Stimulated activated naive CD8-positive, alpha-beta T cell treated with anti-CD3 and anti-CD28 coated beads, Interleukin-15, amount 100 ng/mL, for 72 hours (primary cell): ENCODE data around the gene COPG2.
"Not testable (repeated sequence)": the region's sequence is repeated elsewhere in the genome, so short reads cannot be mapped to it uniquely, and the experiment has no call there.

Experiments used
- ATAC-seq: fragments of 150-1000 bp; cut with Tn5 transposase; 2 replicates; pipeline ENCODE4 v1.10.0; 2021; ENCODE audit warnings: mild to moderate bottlenecking, moderate library complexity
- DNase-seq, 2 donors: peaks; one replicate each; pipeline ENCODE4 v3.0.0; 2021 to 2022
- H3K27ac Mint-ChIP-seq, 2 donors: one replicate each; pipeline ENCODE4 v1.8.0; 2022; ENCODE audit warnings: mild to moderate bottlenecking in 2 of 2, mixed read lengths in 2 of 2, moderate library complexity in 2 of 2
- H3K27me3 Mint-ChIP-seq: one replicate; pipeline ENCODE4 v1.8.0; 2022; ENCODE audit warnings: mixed read lengths
- H3K4me1 Mint-ChIP-seq: one replicate; pipeline ENCODE4 v1.8.0; 2022; ENCODE audit warnings: mild to moderate bottlenecking, mixed read lengths
- H3K4me3 Mint-ChIP-seq, 2 donors: one replicate each; pipeline ENCODE4 v1.8.0; 2022; ENCODE audit warnings: mild to moderate bottlenecking in 2 of 2, mixed read lengths in 2 of 2, moderate library complexity in 1 of 2
- H3K9me3 Mint-ChIP-seq, 2 donors: one replicate each; pipeline ENCODE4 v1.8.0; 2022; ENCODE audit warnings: mixed read lengths in 2 of 2

The COPG2 gene

GRCh38 chr7:130554481-130554880, 114.1 kb downstream of the COPG2 start:
- H3K27me3 Mint-ChIP-seq = no peaks in the 10 kb centered on the region
- H3K27ac Mint-ChIP-seq = no peak overlapping the region
- H3K9me3 Mint-ChIP-seq = peaks cover 0 to 4% of the 10 kb centered on the region in 2 donors
- no peaks in the 10 kb centered on the region for H3K4me1 Mint-ChIP-seq
- no peak for ATAC-seq
- no peak for DNase-seq
- no peak overlapping the region for H3K4me3 Mint-ChIP-seq

- H3K4me3 Mint-ChIP-seq = no peak overlapping the region
Measured at GRCh38 chr7:130553398-130554029, 115.0 kb downstream of the COPG2 start.

GRCh38 chr7:130544356-130544755, 124.2 kb downstream of the COPG2 start:
- Mint-ChIP-seq H3K4me3 (no peak overlapping the region), H3K4me1 (no peaks in the 10 kb centered on the region), H3K27me3 (no peaks in the 10 kb centered on the region), H3K9me3 (no peaks in the 10 kb centered on the region), H3K27ac (no peak overlapping the region)
- no peak for ATAC-seq
- DNase-seq = no peak

More at GRCh38 chr7:130553398-130554029, 115.0 kb downstream of the COPG2 start:
- H3K27ac Mint-ChIP-seq = no peak overlapping the region
- H3K9me3 Mint-ChIP-seq = peaks cover 0 to 4% of the 10 kb centered on the region in 2 donors
- H3K27me3 Mint-ChIP-seq = no peaks in the 10 kb centered on the region
- no peaks in the 10 kb centered on the region for H3K4me1 Mint-ChIP-seq
- no peak for ATAC-seq
- DNase-seq = no peak

DNA sequence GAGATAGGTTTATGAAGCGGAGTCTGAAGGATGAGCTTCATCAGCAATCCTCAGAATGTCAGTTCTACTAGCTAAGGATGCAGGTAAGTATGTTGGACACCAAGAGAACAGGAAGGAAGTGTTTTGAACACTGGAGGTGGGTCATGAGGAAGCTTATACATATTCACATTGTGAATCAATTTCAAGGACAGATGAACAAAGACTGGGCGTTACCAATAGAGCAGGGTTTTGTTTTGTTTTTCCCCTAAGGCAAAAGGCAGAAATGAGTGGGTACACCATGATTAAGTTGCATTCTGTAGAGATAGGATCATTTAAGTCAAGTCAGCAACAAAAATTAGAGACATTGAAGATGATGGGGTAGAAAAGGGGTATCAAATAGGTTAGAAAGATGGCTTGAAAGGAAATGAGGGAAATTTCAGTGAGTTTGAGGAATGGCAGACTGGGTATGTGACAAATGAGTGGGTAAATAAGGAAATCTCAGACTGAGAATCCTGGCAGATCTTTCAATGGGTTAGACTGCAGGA, 125.0 kb downstream of the COPG2 start:
- no peaks in the 10 kb centered on the region for H3K9me3 Mint-ChIP-seq
- H3K4me3 Mint-ChIP-seq = no peak overlapping the region
- H3K27ac Mint-ChIP-seq = no peak overlapping the region
- no peaks in the 10 kb centered on the region for H3K4me1 Mint-ChIP-seq
- DNase-seq (no peak), ATAC-seq (no peak)
- H3K27me3 Mint-ChIP-seq = no peaks in the 10 kb centered on the region

GRCh38 chr7:130542297-130542696, 126.3 kb downstream of the COPG2 start:
- not testable (repeated sequence) for H3K27ac Mint-ChIP-seq, DNase-seq, H3K4me1 Mint-ChIP-seq, H3K27me3 Mint-ChIP-seq, H3K9me3 Mint-ChIP-seq, ATAC-seq, H3K4me3 Mint-ChIP-seq

DNA sequence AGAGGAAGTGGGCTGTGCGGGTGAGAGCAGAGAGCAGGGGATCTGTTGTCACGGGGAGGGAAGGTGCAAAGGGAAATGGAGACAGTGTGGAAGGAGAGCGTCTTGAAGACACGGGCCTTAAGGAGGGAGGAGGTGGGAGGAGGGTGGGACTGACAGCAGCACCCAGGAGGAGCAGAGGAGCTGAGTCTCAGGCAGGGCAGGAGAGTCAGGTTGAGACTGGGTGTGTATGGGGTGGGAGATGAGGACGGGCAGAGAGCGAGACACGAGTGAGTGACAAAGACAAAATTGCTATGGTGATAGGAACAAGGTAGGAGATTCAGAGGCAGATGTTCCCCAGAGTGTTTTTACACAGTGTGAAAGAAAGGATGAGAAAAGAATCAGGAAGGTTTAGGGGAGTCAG, 127.3 kb downstream of the COPG2 start:
- H3K4me1 Mint-ChIP-seq, ATAC-seq, H3K27ac Mint-ChIP-seq, H3K9me3 Mint-ChIP-seq, H3K27me3 Mint-ChIP-seq, H3K4me3 Mint-ChIP-seq, DNase-seq: not testable (repeated sequence)

GRCh38 chr7:130537894-130538293, 130.7 kb downstream of the COPG2 start:
- not testable (repeated sequence) for H3K4me1 Mint-ChIP-seq, ATAC-seq, H3K27ac Mint-ChIP-seq

DNA sequence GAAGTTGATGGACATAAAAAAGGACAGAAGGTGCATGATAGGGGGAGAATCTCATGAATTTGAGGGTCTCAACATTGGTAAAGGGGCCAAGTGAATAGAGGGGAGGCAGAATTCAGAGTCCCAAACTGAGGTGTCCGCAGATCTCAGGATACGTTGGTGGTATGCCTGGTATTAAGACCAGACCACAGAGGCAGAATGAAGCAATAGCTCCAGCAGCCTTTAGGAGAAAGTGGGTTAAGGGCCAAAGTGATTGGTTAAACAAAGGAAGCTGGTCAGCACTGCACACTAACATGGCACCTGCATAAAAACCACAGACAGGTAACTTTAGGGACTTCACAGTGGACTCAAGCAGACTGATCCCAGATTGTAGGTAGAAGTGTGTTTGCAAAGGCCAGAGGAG, 139.1 kb downstream of the COPG2 start:
- H3K4me1 Mint-ChIP-seq = no peaks in the 10 kb centered on the region
- no peak overlapping the region for H3K27ac Mint-ChIP-seq
- no peak overlapping the region for H3K4me3 Mint-ChIP-seq
- no peaks in the 10 kb centered on the region for H3K9me3 Mint-ChIP-seq
- DNase-seq (no peak), ATAC-seq (no peak)
- H3K27me3 Mint-ChIP-seq = no peaks in the 10 kb centered on the region

More at GRCh38 chr7:130537894-130538293, 130.7 kb downstream of the COPG2 start:
- H3K27me3 Mint-ChIP-seq, DNase-seq, H3K9me3 Mint-ChIP-seq, H3K4me3 Mint-ChIP-seq: not testable (repeated sequence)

- H3K4me1 Mint-ChIP-seq, H3K4me3 Mint-ChIP-seq, H3K27me3 Mint-ChIP-seq, DNase-seq, H3K9me3 Mint-ChIP-seq: not testable (repeated sequence)
- H3K27ac Mint-ChIP-seq = peak overlapping the region; percentile 64 to 78
- peak; percentile 64 for ATAC-seq
Measured at GRCh38 chr7:130527752-130528355, 140.7 kb downstream of the COPG2 start.

DNA sequence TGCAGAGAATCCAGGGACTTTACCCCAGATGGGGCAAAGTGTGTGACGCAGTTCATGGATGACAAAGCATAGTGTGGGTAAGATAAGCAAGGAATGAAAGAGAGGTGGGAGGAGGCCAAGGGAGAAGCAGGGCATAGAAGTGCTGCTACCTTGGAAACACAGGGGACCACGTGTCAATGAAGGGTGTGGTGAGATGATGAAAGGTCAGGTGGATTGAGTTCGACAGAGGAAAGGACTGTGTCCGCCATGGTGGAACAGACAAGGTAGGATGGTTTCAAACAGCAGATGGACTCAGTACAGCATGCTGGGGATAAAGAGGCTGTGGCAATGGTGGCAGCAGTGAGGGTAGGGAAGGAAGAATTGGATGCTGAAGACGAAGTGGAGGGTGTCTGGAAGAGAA, 143.9 kb downstream of the COPG2 start:
- no peak overlapping the region for H3K27ac Mint-ChIP-seq

GRCh38 chr7:130523519-130524125, 144.9 kb downstream of the COPG2 start:
- not testable (repeated sequence) for H3K27ac Mint-ChIP-seq, H3K27me3 Mint-ChIP-seq, ATAC-seq, H3K4me1 Mint-ChIP-seq, DNase-seq, H3K4me3 Mint-ChIP-seq, H3K9me3 Mint-ChIP-seq

More for the DNA sequence above, 143.9 kb downstream of the COPG2 start:
- Mint-ChIP-seq H3K4me3 (no peak overlapping the region), H3K9me3 (no peaks in the 10 kb centered on the region), H3K27me3 (no peaks in the 10 kb centered on the region), H3K4me1 (no peaks in the 10 kb centered on the region)
- DNase-seq = no peak
- no peak for ATAC-seq

DNA sequence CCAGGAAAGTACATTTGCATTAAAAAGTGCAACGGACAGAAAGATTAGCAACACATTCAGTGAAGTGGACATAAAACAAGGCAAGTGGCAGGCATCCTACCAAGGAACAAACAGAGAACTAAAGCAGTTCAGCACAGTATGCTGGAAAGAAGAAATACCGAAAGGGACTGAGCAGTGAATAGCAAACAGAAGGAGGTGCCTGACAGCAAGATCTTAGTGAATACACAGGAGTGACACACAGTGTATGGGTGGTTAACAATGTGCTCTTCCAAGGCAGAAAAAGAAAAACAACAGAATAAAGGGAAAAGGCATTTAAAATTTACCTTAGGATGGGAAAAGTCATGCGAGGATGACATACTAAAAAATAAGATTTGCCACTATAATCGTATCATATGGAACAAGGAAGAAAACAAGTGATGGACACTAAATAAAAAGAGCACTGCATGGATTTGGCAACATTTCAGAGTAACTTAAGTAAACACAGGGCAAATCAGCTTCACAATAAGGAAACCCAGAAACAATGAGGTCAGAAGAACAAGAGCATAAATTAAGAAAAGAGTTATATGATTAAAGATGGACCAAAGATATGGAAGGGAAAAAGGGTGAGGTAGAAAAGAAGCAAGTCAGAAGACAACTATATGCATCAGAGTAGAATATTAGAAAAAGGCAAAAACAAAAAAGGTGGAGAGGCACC, 147.1 kb downstream of the COPG2 start:
- H3K9me3 Mint-ChIP-seq = no peaks in the 10 kb centered on the region
- ATAC-seq (no peak), DNase-seq (no peak)
- H3K4me3 Mint-ChIP-seq = no peak overlapping the region
- no peak overlapping the region for H3K27ac Mint-ChIP-seq
- no peaks in the 10 kb centered on the region for H3K27me3 Mint-ChIP-seq
- H3K4me1 Mint-ChIP-seq = no peaks in the 10 kb centered on the region

- ATAC-seq (no peak), DNase-seq (no peak)
- no peaks in the 10 kb centered on the region for H3K9me3 Mint-ChIP-seq
- H3K4me1 Mint-ChIP-seq = no peaks in the 10 kb centered on the region
- H3K27ac Mint-ChIP-seq = no peak overlapping the region
- H3K4me3 Mint-ChIP-seq = no peak overlapping the region
- H3K27me3 Mint-ChIP-seq = no peaks in the 10 kb centered on the region
Measured at GRCh38 chr7:130515315-130516040, 153.1 kb downstream of the COPG2 start.

- ATAC-seq (no peak), DNase-seq (no peak)
- no peak overlapping the region for H3K4me3 Mint-ChIP-seq
- no peaks in the 10 kb centered on the region for H3K27me3 Mint-ChIP-seq
- no peaks in the 10 kb centered on the region for H3K4me1 Mint-ChIP-seq
- H3K27ac Mint-ChIP-seq = no peak overlapping the region
- H3K9me3 Mint-ChIP-seq = no peaks in the 10 kb centered on the region
Measured at GRCh38 chr7:130513447-130513846, 155.1 kb downstream of the COPG2 start.

GRCh38 chr7:130512038-130512437, 156.5 kb downstream of the COPG2 start:
- H3K27ac Mint-ChIP-seq, ATAC-seq, H3K4me1 Mint-ChIP-seq, H3K4me3 Mint-ChIP-seq, DNase-seq, H3K27me3 Mint-ChIP-seq, H3K9me3 Mint-ChIP-seq: not testable (repeated sequence)
